ENCODE results near the gene TSTD2.

TSTD2 gene

GRCh38 chr9:97632985-97633858, at the start of gene TSTD2, which contains the start of gene NCBP1:
TSS of gene TSTD2 (minus strand) at chr9:97633368. CDS start at chr9:97627562, 5,806 bp downstream.
TSS of gene NCBP1 (plus strand) at chr9:97633821. CDS start at chr9:97633882, 61 bp downstream.
- DNase-seq, result peak; percentile 92

- no peak for DNase-seq
These were observed 49.1 kb upstream of the TSTD2 start for GRCh38 chr9:97682242-97682641.

- DNase-seq, result no peak
These were observed 42.5 kb upstream of the TSTD2 start for GRCh38 chr9:97675655-97676054.

- DNase-seq, result no peak
These were observed 40.8 kb upstream of the TSTD2 start for GRCh38 chr9:97673922-97674321.

- no peak for DNase-seq
These were observed 39.2 kb upstream of the TSTD2 start for GRCh38 chr9:97672403-97672802.

- DNase-seq, result no peak
These were observed 37.4 kb upstream of the TSTD2 start for GRCh38 chr9:97670586-97670985.

- DNase-seq, result no peak
These were observed 35.3 kb upstream of the TSTD2 start for GRCh38 chr9:97668485-97668884.

- no peak for DNase-seq
These were observed 33.9 kb upstream of the TSTD2 start for GRCh38 chr9:97666907-97667686.

- no peak for DNase-seq
These were observed 32.6 kb upstream of the TSTD2 start for GRCh38 chr9:97665742-97666141.

- DNase-seq, result no peak
These were observed 27.7 kb upstream of the TSTD2 start for GRCh38 chr9:97660847-97661246.

- no peak for DNase-seq
These were observed 27.2 kb upstream of the TSTD2 start for GRCh38 chr9:97660340-97660739.

GRCh38 chr9:97659771-97660170, 26.6 kb upstream of the TSTD2 start:
- DNase-seq, result no peak

GRCh38 chr9:97658707-97659106, 25.5 kb upstream of the TSTD2 start:
- DNase-seq, result no peak

- DNase-seq, result no peak
These were observed 18.5 kb upstream of the TSTD2 start for GRCh38 chr9:97651646-97652045.

- DNase-seq, result no peak
These were observed 14.8 kb upstream of the TSTD2 start for GRCh38 chr9:97647996-97648395.

- DNase-seq, result no peak
These were observed 12.6 kb upstream of the TSTD2 start for GRCh38 chr9:97645720-97646119.

- no peak for DNase-seq
These were observed 7.2 kb upstream of the TSTD2 start for GRCh38 chr9:97640325-97640724.

GRCh38 chr9:97638666-97639065, 5.5 kb upstream of the TSTD2 start:
- no peak for DNase-seq

GRCh38 chr9:97636903-97637302, 3.7 kb upstream of the TSTD2 start:
- DNase-seq, result no peak

GRCh38 chr9:97635026-97635425, 1.9 kb upstream of the TSTD2 start:
- DNase-seq, result no peak

- DNase-seq, result no peak
These were observed 807 bp upstream of the TSTD2 start for GRCh38 chr9:97633859-97634490.

GRCh38 chr9:97632248-97632984, 752 bp downstream of the TSTD2 start:
- DNase-seq, result peak; percentile 19

GRCh38 chr9:97630591-97630990, 2.6 kb downstream of the TSTD2 start:
- DNase-seq, result no peak
